Dermis blood vessel endothelial cell (primary cell): Measurements from ENCODE around the gene PTEN. TPM values are rescaled to one million over a fixed set of nuclear protein-coding genes. Genes with fewer than 3 reads are reported as not detected.

Experiments
- DNase-seq: peaks from one replicate; pipeline ENCODE4 v3.0.0; 2010
- total RNA-seq: library from RNA; depleted of rRNA; stranded (reverse); fragments of >200 nt; gene quantifications from 2 replicates; pipeline ENCODE4 v1.2.3, GENCODE V29; 2014

PTEN gene
- total RNA-seq, 1 donor from 2014 or later: 122 TPM

- DNase-seq: no peak
Measured at GRCh38 chr10:87983716-87984115, 120.3 kb downstream of the PTEN start.

GRCh38 chr10:87987206-87987605, 123.8 kb downstream of the PTEN start:
- no peak for DNase-seq

- no peak for DNase-seq
Measured at GRCh38 chr10:87991946-87992345, 128.5 kb downstream of the PTEN start.

GRCh38 chr10:88004451-88004850, 141.0 kb downstream of the PTEN start:
- no peak for DNase-seq

- no peak for DNase-seq
Measured at GRCh38 chr10:88006261-88006660, 142.8 kb downstream of the PTEN start.

- DNase-seq: no peak
Measured at GRCh38 chr10:88008866-88009470, 145.5 kb downstream of the PTEN start.

GRCh38 chr10:88012641-88013040, 149.2 kb downstream of the PTEN start:
- no peak for DNase-seq

- DNase-seq: no peak
Measured at GRCh38 chr10:88017781-88018180, 154.4 kb downstream of the PTEN start.

GRCh38 chr10:88019753-88020152, 156.3 kb downstream of the PTEN start:
- DNase-seq: no peak

Other genes with a start within 250 kb of the PTEN start
- gene PAPSS2, start 203.7 kb upstream of the PTEN start, total RNA-seq: 98.9 and 138 TPM in 2 replicates
- 34.9 and 38.3 TPM in 2 replicates for gene ATAD1, start 45.4 kb upstream of the PTEN start, total RNA-seq
- 0.17 and 0.47 TPM in 2 replicates for gene KLLN, start 92 bp upstream of the PTEN start, total RNA-seq